ENCODE measurements around the gene ZBBX.

Gene ZBBX

GRCh38 chr3:167354751-167355150, 25.3 kb downstream of the ZBBX start:
- Histone ChIP-seq H3K27ac (no peak overlapping the region), H3K4me3 (no peak overlapping the region)
- DNase-seq (ENCODE audit: low spot score) = no peak
- TF ChIP-seq CTCF (IDR thresholded peaks at IDR 0.05) = no peak

- DNase-seq (ENCODE audit: low spot score) = no peak
- Histone ChIP-seq H3K4me3 (no peak overlapping the region), H3K27ac (no peak overlapping the region)
Measured at GRCh38 chr3:167350245-167350862, 29.7 kb downstream of the ZBBX start.

GRCh38 chr3:167346171-167346570, 33.9 kb downstream of the ZBBX start:
- DNase-seq (ENCODE audit: low spot score) = no peak
- H3K27ac ChIP-seq = no peak overlapping the region
- TF ChIP-seq CTCF (IDR thresholded peaks at IDR 0.05) = no peak
- no peak overlapping the region for H3K4me3 ChIP-seq

More at GRCh38 chr3:167350245-167350862, 29.7 kb downstream of the ZBBX start:
- no peak for TF ChIP-seq CTCF (IDR thresholded peaks at IDR 0.05)

DNA sequence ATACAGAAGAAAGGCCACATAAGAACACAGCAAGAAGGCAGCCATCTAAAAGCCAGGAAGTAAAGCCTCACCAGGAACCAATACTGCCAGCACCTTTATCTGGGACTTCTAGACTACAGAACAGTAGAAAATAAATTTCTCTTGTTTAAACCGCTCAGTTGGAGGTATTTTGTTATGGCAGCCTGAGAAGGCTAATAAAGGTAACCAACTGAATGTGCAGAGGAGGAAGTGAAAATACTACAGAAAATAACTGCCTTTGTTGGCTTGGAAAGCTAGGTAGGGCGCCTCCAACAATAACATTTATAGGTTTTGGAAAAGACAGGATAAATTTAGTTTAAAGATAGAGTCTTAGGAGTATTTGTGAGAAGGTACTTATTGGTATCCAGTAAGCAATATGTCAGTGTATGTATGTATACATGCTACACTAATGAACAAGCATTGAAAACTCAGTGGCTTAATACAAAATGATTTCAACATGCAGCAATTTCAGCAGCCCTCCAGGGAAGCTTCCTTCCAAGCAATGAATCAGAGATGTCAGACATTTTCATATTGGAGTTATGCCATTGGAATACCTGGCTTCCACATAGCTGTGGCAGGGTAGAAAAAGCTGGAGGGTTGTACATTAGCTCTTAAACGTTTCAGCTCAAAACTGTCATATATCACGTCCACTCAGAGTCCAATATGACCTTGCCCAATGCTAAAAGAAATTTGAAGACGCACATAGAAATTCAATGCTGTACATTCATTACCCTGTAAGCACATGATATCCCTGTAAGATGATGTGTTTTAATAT, 48.9 kb downstream of the ZBBX start:
- no peak for TF ChIP-seq CTCF (IDR thresholded peaks at IDR 0.05)
- no peak for DNase-seq (ENCODE audit: low spot score)
- no peak overlapping the region for H3K4me3 ChIP-seq
- H3K27ac ChIP-seq = no peak overlapping the region

DNA sequence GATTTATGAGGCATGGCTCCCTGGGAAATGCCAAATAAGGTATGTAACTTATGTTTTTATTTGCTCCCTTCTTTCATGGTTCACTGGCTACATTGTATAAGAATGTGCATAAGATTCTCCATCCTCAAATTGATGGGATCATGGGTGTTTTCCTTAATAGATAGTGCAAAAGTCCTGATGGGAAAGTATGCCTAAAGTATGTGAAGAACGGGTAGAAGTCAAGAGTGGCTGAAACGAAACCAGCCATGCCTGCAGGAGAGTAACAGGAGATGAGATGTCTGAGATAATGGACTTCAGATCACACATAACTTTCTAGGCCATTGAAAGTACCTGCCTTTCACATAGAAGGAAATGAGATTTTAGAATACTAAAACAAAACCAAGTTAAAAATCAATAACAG, 56.5 kb downstream of the ZBBX start:
- DNase-seq (ENCODE audit: low spot score) = no peak
- no peak for TF ChIP-seq CTCF (IDR thresholded peaks at IDR 0.05)

GRCh38 chr3:167318996-167319615, 61.0 kb downstream of the ZBBX start:
- no peak for DNase-seq (ENCODE audit: low spot score)
- no peak for TF ChIP-seq CTCF (IDR thresholded peaks at IDR 0.05)
- Histone ChIP-seq H3K27ac (no peak overlapping the region), H3K4me3 (no peak overlapping the region)

More for the DNA sequence above, 56.5 kb downstream of the ZBBX start:
- no peak overlapping the region for H3K4me3 ChIP-seq
- no peak overlapping the region for H3K27ac ChIP-seq
